Omental fat pad (tissue), 4 donors: ENCODE data around the gene TMEM271. TPM values are rescaled to one million over a fixed set of nuclear protein-coding genes. Genes with fewer than 3 reads are reported as not detected.
"Not testable (repeated sequence)": the region's sequence is repeated elsewhere in the genome, so short reads cannot be mapped to it uniquely, and the experiment has no call there.

Source experiments
- ATAC-seq: fragments of 150-250 bp; one replicate; pipeline ENCODE4 v1.9.1; 2016; ENCODE audit warnings: mild to moderate bottlenecking, moderate library complexity; ENCODE audit not compliant: low FRiP score
- DNase-seq: peaks from one replicate; pipeline ENCODE4 v3.0.0-alpha.2; 2019; ENCODE audit warnings: low spot score
- total RNA-seq, 4 donors: library from RNA; depleted of rRNA; stranded (reverse); fragments of >200 nt; gene quantifications; one replicate each; pipeline ENCODE4 v1.1.0, GENCODE V29; 2016
- TF ChIP-seq, protein P1 (sequence below), 3 donors: fragments of 450-650 bp; IDR thresholded peaks; one replicate each; pipeline ENCODE4 v1.5.1; 2016 to 2017; ENCODE audit warnings: antibody characterized with exemption in 3 of 3, mild to moderate bottlenecking in 3 of 3, moderate library complexity in 2 of 3

Gene TMEM271
- total RNA-seq, 4 donors from 2014 or later = not detected

- no peak for DNase-seq
- ATAC-seq = no peak
- TF ChIP-seq, protein P1, sequence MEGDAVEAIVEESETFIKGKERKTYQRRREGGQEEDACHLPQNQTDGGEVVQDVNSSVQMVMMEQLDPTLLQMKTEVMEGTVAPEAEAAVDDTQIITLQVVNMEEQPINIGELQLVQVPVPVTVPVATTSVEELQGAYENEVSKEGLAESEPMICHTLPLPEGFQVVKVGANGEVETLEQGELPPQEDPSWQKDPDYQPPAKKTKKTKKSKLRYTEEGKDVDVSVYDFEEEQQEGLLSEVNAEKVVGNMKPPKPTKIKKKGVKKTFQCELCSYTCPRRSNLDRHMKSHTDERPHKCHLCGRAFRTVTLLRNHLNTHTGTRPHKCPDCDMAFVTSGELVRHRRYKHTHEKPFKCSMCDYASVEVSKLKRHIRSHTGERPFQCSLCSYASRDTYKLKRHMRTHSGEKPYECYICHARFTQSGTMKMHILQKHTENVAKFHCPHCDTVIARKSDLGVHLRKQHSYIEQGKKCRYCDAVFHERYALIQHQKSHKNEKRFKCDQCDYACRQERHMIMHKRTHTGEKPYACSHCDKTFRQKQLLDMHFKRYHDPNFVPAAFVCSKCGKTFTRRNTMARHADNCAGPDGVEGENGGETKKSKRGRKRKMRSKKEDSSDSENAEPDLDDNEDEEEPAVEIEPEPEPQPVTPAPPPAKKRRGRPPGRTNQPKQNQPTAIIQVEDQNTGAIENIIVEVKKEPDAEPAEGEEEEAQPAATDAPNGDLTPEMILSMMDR (IDR thresholded peaks at IDR 0.05) = no peak
Measured at GRCh38 chr4:566508-567295, 9.4 kb downstream of the TMEM271 start.

GRCh38 chr4:566035-566434 is 10.1 kb downstream of the TMEM271 start:
- no peak for DNase-seq
- ATAC-seq = no peak
- TF ChIP-seq, protein P1 (IDR thresholded peaks at IDR 0.05) = no peak

DNA sequence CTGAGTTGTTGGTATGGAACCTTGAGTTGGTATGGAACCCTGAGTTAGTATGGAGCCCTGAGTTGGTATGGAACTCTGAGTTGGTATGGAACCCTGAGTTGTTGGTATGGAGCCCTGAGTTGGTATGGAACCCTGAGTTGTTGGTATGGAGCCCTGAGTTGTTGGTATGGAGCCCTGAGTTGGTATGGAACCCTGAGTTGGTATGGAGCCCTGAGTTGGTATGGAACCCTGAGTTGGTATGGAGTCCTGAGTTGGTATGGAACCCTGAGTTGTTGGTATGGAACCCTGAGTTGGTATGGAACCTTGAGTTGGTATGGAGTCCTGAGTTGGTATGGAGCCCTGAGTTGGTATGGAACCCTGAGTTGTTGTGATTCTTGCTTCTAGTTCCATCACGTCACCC is 10.5 kb downstream of the TMEM271 start:
- DNase-seq, ATAC-seq: not testable (repeated sequence)

GRCh38 chr4:562458-562857 is 13.6 kb downstream of the TMEM271 start:
- ATAC-seq, DNase-seq: not testable (repeated sequence)

GRCh38 chr4:561426-561825 is 14.7 kb downstream of the TMEM271 start:
- TF ChIP-seq, protein P1 (IDR thresholded peaks at IDR 0.05) = no peak
- DNase-seq (no peak), ATAC-seq (no peak)

- DNase-seq = no peak
- TF ChIP-seq, protein P1 (IDR thresholded peaks at IDR 0.05) = no peak
- no peak for ATAC-seq
Measured at GRCh38 chr4:560731-561291, 15.3 kb downstream of the TMEM271 start.

DNA sequence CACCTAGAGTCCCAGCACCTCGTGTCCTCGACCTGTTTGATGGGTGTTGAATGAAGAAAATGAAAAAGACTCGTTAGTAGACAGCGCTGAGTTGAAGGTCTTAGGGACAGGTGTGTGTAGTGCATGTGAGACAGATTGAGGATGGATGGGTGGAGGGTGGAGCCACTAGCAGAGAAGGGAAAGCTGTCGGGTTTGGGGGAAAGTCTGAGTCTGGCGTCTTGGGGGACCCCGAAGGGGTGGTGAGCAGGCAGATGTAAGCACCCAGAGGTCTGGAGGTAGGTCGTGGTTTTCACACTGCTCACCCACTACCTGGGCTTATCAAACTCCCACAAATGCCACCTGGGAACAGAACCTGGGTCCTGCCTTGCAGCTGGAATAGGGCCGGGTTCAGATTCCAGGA is 16.0 kb downstream of the TMEM271 start:
- TF ChIP-seq, protein P1 (IDR thresholded peaks at IDR 0.05) = no peak
- ATAC-seq (no peak), DNase-seq (no peak)

DNA sequence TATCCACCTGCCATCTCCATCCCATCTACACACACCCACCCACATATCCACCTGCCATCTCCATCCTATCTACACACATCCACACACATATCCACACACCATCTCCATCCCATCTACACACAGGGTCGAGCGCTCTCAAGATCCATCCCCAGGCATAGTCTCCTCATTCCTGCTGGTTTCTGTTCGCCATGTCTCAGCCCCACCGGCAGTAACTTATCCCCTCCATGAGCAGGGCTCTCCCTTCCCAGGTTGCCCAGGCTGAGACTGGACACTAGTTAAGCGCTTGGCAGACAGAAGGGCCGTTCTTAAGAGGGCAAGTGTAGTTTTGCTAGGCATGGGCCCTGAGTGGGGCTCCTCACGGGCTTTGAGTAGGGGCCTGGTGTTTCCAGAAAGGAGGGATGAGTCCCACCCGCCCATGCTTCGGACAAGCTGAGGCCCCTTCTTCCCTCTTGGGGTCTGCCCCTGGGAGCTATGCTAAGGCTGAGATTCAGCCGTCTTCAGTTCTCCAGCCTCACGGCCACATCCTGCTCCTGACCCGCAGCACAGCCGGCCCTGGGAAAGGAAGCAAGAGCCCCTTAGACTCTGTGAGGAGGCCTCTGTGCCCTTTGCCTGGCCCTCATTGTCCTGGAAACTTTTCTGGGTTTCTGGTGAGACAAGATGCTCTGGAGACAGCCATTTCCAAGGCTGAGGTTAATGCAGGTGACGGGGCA is 20.4 kb downstream of the TMEM271 start:
- ATAC-seq (no peak), DNase-seq (no peak)
- TF ChIP-seq, protein P1 (IDR thresholded peaks at IDR 0.05) = no peak

- ATAC-seq, DNase-seq: not testable (repeated sequence)
Measured at GRCh38 chr4:554793-555320, 21.2 kb downstream of the TMEM271 start.
